Thyroid gland (tissue), 4 donors: ENCODE data around the gene CAMK1G. TPM values are rescaled to one million over a fixed set of nuclear protein-coding genes. Genes with fewer than 3 reads are reported as not detected.

Experiments used
- DNase-seq, 2 donors: peaks; one replicate each; pipeline ENCODE4 v3.0.0-alpha.2; 2019
- H3K27ac ChIP-seq, 3 donors: fragments of 200-600 bp; sonication (generic); 1 replicate in 2 of 3; 2 replicates in 1 of 3; pipeline ENCODE4 v1.5.1; 2016 to 2019; ENCODE audit warnings: mild to moderate bottlenecking in 1 of 3, moderate library complexity in 1 of 3
- H3K27me3 ChIP-seq: fragments of 200-600 bp; sonication (generic); one replicate; pipeline ENCODE4 v1.5.1; 2019
- H3K36me3 ChIP-seq, 2 donors: fragments of 200-600 bp; sonication (generic); one replicate each; pipeline ENCODE4 v1.5.1; 2016 to 2019
- H3K4me1 ChIP-seq, 2 donors: fragments of 200-600 bp; sonication (generic); one replicate each; pipeline ENCODE4 v1.5.1; 2017 to 2019
- H3K4me3 ChIP-seq, 3 donors: fragments of 200-600 bp; sonication (generic); replicated peaks in 1 of 3; 1 replicate in 2 of 3; 2 replicates in 1 of 3; pipeline ENCODE4 v1.5.1; 2016; ENCODE audit warnings: mild to moderate bottlenecking in 1 of 3
- H3K9me3 ChIP-seq: fragments of 200-600 bp; sonication (generic); one replicate; pipeline ENCODE4 v1.5.1; 2017
- POLR2A ChIP-seq, 2 donors: fragments of 450-650 bp; IDR thresholded peaks; one replicate each; pipeline ENCODE4 v1.6.1; 2017; ENCODE audit warnings: antibody characterized with exemption in 2 of 2, mild to moderate bottlenecking in 2 of 2, moderate library complexity in 1 of 2
- WGBS, 2 donors: methylation state at CpG; one replicate each; pipeline ENCODE4 v1.1.5; 2017; 5-methylcytosine and 5-hydroxymethylcytosine counted together
- intact Hi-C: fragments of 100-400 bp; cut with DNase I; formaldehyde crosslinking; loops from one replicate; pipeline ENCODE4 v1.15.1; 2023
- total RNA-seq, 4 donors: library from RNA; depleted of rRNA; stranded (reverse); fragments of >200 nt; gene quantifications; one replicate each; pipeline ENCODE4 v1.2.3, GENCODE V29; 2016
- TF ChIP-seq, protein P1 (sequence below), 6 experiments: fragments of 200-600 bp in 3 of 6; fragments of 450-650 bp in 3 of 6; sonication (generic) in 3 of 6; IDR thresholded peaks; one replicate each; pipeline ENCODE4 v1.5.1; 2016 to 2019; ENCODE audit warnings: antibody characterized with exemption in 6 of 6, mild to moderate bottlenecking in 2 of 6, inconsistent platforms in 1 of 6, moderate library complexity in 1 of 6

Gene CAMK1G
- total RNA-seq, 4 donors from 2014 or later = not detected

DNA sequence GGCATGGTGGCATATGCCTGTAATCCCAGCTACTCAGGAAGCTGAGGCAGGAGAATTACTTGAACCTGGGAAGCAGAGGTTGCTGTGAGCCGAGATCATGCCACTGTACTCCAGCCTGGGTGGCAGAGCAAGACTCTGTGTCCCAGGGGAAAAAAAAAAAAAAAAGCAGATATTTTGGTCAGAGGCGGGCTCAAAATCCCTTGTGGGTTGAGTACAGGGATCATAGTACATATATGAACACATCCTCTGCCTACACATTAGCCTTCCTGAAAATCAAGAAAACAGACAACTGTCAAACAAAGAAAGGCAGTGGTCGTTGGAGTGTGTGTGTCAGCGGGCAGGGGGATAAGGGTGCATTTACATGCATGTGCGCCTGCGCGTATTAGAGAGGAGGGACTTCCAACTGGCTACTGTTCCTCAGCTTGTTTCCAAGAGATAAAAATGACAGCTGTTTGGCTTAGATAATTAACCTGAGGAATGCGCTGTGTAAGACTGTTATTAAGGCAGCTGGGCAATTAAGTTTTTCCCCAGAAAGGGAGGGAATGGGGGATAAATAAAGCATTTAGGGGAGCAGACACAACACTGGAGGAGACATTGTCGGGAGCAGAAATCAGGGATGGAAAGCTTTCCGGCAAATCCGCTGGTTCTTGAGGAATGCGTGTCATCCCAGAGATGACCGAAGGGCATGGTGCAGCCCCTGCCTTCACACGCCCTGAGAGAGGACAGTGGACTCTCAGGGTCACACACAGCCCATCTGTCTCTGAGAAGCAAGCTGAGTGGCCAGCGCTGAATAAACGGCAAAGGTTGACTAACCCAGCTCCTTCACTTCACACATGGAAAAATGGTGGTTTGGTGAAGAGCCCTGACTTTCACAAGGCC, 62.3 kb downstream of the CAMK1G start:
- H3K27ac ChIP-seq = no peak overlapping the region
- no peak overlapping the region for H3K4me3 ChIP-seq
- no peaks in the 10 kb centered on the region for H3K36me3 ChIP-seq
- WGBS, 2 donors = 82 to 86% methylated on average over 16 of the region's 16 CpGs
- intact Hi-C loops = no loop called here
- TF ChIP-seq, protein P1, sequence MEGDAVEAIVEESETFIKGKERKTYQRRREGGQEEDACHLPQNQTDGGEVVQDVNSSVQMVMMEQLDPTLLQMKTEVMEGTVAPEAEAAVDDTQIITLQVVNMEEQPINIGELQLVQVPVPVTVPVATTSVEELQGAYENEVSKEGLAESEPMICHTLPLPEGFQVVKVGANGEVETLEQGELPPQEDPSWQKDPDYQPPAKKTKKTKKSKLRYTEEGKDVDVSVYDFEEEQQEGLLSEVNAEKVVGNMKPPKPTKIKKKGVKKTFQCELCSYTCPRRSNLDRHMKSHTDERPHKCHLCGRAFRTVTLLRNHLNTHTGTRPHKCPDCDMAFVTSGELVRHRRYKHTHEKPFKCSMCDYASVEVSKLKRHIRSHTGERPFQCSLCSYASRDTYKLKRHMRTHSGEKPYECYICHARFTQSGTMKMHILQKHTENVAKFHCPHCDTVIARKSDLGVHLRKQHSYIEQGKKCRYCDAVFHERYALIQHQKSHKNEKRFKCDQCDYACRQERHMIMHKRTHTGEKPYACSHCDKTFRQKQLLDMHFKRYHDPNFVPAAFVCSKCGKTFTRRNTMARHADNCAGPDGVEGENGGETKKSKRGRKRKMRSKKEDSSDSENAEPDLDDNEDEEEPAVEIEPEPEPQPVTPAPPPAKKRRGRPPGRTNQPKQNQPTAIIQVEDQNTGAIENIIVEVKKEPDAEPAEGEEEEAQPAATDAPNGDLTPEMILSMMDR (IDR thresholded peaks at IDR 0.05) = no peak
- TF ChIP-seq POLR2A (IDR thresholded peaks at IDR 0.05) = no peak
- no peak for DNase-seq
- peaks cover 13 to 65% of the 10 kb centered on the region in 2 donors for H3K4me1 ChIP-seq
- no peaks in the 10 kb centered on the region for H3K27me3 ChIP-seq
- H3K9me3 ChIP-seq = no peaks in the 10 kb centered on the region

DNA sequence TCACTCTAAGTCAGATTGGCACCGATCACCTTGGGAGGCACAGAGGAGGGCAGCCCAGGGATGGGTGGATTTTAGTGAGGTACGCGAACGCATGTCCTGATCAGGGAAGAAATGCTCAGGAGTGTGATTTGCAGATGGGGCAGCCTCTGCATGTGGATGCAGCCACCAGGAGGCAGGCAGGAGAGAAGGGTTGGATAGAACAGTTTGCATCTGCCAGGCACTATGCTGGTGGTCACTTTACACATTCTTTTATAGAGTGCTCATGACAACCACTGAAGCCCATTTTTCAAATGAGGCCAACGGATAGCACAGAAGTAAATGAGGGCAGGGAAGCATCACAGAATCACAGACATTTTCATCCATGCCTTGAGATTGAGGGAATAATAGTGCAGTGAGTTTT, 63.0 kb downstream of the CAMK1G start:
- TF ChIP-seq, protein P1 (IDR thresholded peaks at IDR 0.05) = no peak
- TF ChIP-seq POLR2A (IDR thresholded peaks at IDR 0.05) = no peak
- H3K9me3 ChIP-seq = no peaks in the 10 kb centered on the region
- no peaks in the 10 kb centered on the region for H3K36me3 ChIP-seq
- DNase-seq = no peak
- H3K27ac ChIP-seq = no peak overlapping the region
- H3K4me3 ChIP-seq = no peak overlapping the region
- 95 to 96% methylated on average over 5 of the region's 5 CpGs for WGBS, 2 donors
- intact Hi-C loops = no loop called here
- H3K4me1 ChIP-seq = peaks cover 10 to 68% of the 10 kb centered on the region in 2 donors
- H3K27me3 ChIP-seq = no peaks in the 10 kb centered on the region

DNA sequence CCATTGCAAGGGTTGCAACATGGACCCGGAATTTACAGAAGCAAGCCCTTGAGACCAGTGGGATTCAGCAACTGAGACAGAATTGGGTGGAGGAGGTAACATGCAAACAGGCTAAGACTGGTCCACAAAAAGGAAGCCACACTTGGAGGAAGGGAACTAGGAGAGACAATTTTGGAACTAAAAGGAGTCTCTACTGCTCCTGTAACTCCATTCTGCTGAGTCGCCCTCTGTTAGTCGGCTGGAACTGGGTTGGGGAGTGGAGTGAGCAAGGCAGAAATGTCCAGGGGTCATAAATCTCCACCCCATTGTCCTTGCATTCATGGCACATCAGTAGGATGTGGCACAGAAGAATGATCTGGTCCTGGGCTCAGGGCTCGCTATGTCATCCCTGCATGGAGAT, 63.6 kb downstream of the CAMK1G start:
- no peak overlapping the region for H3K27ac ChIP-seq
- 81 to 91% methylated on average over 4 of the region's 4 CpGs for WGBS, 2 donors
- intact Hi-C loops = no loop called here
- DNase-seq = no peak
- H3K36me3 ChIP-seq = no peaks in the 10 kb centered on the region
- no peak overlapping the region for H3K4me3 ChIP-seq
- no peak for TF ChIP-seq POLR2A (IDR thresholded peaks at IDR 0.05)
- TF ChIP-seq, protein P1 (IDR thresholded peaks at IDR 0.05) = no peak
- peaks cover 9 to 65% of the 10 kb centered on the region in 2 donors for H3K4me1 ChIP-seq
- H3K27me3 ChIP-seq = no peaks in the 10 kb centered on the region
- H3K9me3 ChIP-seq = no peaks in the 10 kb centered on the region

DNA sequence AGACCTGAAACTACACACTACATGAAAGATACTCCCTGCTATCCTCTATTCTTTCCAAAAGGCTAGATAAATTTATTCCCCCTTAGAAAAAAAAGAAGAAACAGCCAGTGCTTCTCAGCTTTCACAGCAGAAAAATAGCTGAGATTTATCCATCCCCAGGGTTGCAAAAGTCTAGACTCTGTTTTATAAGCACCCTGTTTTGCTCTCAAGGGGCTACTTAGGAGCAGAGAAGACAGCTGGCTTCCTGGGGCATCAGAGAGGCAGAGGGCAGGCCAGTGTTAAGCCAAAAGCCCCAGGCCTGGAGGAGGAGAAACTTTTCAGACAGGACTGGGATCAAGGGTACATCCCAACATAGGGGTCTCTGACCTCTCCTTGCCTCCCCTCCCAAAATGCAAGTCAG, 64.8 kb downstream of the CAMK1G start:
- TF ChIP-seq, protein P1 (IDR thresholded peaks at IDR 0.05) = no peak
- no peak for TF ChIP-seq POLR2A (IDR thresholded peaks at IDR 0.05)
- H3K36me3 ChIP-seq = no peaks in the 10 kb centered on the region
- H3K4me1 ChIP-seq = peaks cover 13 to 65% of the 10 kb centered on the region in 2 donors
- no peaks in the 10 kb centered on the region for H3K27me3 ChIP-seq
- H3K27ac ChIP-seq = peak overlapping the region in 1 of 3 donors; percentile 8
- no peak for DNase-seq
- intact Hi-C loops = no loop called here
- H3K9me3 ChIP-seq = no peaks in the 10 kb centered on the region
- no peak overlapping the region for H3K4me3 ChIP-seq
